Dendritic cell treated with granulocyte-macrophage colony-stimulating factor and Interleukin-4, amounts not matched to agents 40 ng/mL and 50 ng/mL, for 4 days (primary cell): ENCODE data around the gene MPHOSPH6.
"Not testable (repeated sequence)": the region's sequence is repeated elsewhere in the genome, so short reads cannot be mapped to it uniquely, and the experiment has no call there.

Experiments used
- H3K27ac Mint-ChIP-seq: one replicate; pipeline ENCODE4 v1.8.0; 2022; ENCODE audit warnings: mild to moderate bottlenecking, mixed read lengths
- H3K27me3 Mint-ChIP-seq: one replicate; pipeline ENCODE4 v1.8.0; 2022; ENCODE audit warnings: mild to moderate bottlenecking, mixed read lengths
- H3K36me3 Mint-ChIP-seq: one replicate; pipeline ENCODE4 v1.8.0; 2022; ENCODE audit warnings: low read depth, mixed read lengths
- H3K4me1 Mint-ChIP-seq: one replicate; pipeline ENCODE4 v1.8.0; 2022; ENCODE audit warnings: low read depth, mixed read lengths
- H3K4me3 Mint-ChIP-seq: one replicate; pipeline ENCODE4 v1.8.0; 2022; ENCODE audit warnings: mild to moderate bottlenecking, moderate library complexity, mixed read lengths
- H3K9me3 Mint-ChIP-seq: one replicate; pipeline ENCODE4 v1.8.0; 2022; ENCODE audit warnings: mixed read lengths
- intact Hi-C: fragments of 100-400 bp; cut with micrococcal nuclease; formaldehyde crosslinking; loops from one replicate; pipeline ENCODE4 v1.15.0; 2022

MPHOSPH6 gene

GRCh38 chr16:82129881-82130280, 40.1 kb downstream of the MPHOSPH6 start:
- Mint-ChIP-seq H3K27ac (no peak overlapping the region), H3K4me3 (no peak overlapping the region), H3K9me3 (no peaks in the 10 kb centered on the region), H3K27me3 (peaks cover 3% of the 10 kb centered on the region), H3K36me3 (no peaks in the 10 kb centered on the region), H3K4me1 (no peaks in the 10 kb centered on the region)
- intact Hi-C loops: no loop called here

GRCh38 chr16:82124651-82125050, 45.4 kb downstream of the MPHOSPH6 start:
- Mint-ChIP-seq H3K36me3 (no peaks in the 10 kb centered on the region), H3K27ac (no peak overlapping the region), H3K4me3 (no peak overlapping the region), H3K9me3 (no peaks in the 10 kb centered on the region), H3K27me3 (peaks cover 4% of the 10 kb centered on the region), H3K4me1 (no peaks in the 10 kb centered on the region)
- intact Hi-C loops: no loop called here

- Mint-ChIP-seq H3K4me1 (peaks cover under 1% of the 10 kb centered on the region), H3K27ac (no peak overlapping the region), H3K9me3 (no peaks in the 10 kb centered on the region), H3K36me3 (no peaks in the 10 kb centered on the region), H3K27me3 (peaks cover 2% of the 10 kb centered on the region), H3K4me3 (no peak overlapping the region)
- intact Hi-C loops: no loop called here
Observed at GRCh38 chr16:82119405-82119804, 50.6 kb downstream of the MPHOSPH6 start.

GRCh38 chr16:82118749-82119148, 51.3 kb downstream of the MPHOSPH6 start:
- no peaks in the 10 kb centered on the region for H3K9me3 Mint-ChIP-seq
- peaks cover 2% of the 10 kb centered on the region for H3K27me3 Mint-ChIP-seq
- H3K4me1 Mint-ChIP-seq: peaks cover 7% of the 10 kb centered on the region
- no peaks in the 10 kb centered on the region for H3K36me3 Mint-ChIP-seq
- intact Hi-C loops: no loop called here
- H3K4me3 Mint-ChIP-seq: no peak overlapping the region
- no peak overlapping the region for H3K27ac Mint-ChIP-seq

- no peak overlapping the region for H3K4me3 Mint-ChIP-seq
- no peaks in the 10 kb centered on the region for H3K36me3 Mint-ChIP-seq
- H3K9me3 Mint-ChIP-seq: no peaks in the 10 kb centered on the region
- no peak overlapping the region for H3K27ac Mint-ChIP-seq
- intact Hi-C loops: no loop called here
- peaks cover 2% of the 10 kb centered on the region for H3K27me3 Mint-ChIP-seq
- peaks cover 10% of the 10 kb centered on the region for H3K4me1 Mint-ChIP-seq
Observed at GRCh38 chr16:82116535-82116934, 53.5 kb downstream of the MPHOSPH6 start.

- no peak overlapping the region for H3K4me3 Mint-ChIP-seq
- intact Hi-C loops: no loop called here
- no peaks in the 10 kb centered on the region for H3K36me3 Mint-ChIP-seq
- H3K9me3 Mint-ChIP-seq: no peaks in the 10 kb centered on the region
- no peak overlapping the region for H3K27ac Mint-ChIP-seq
- H3K4me1 Mint-ChIP-seq: peaks cover 10% of the 10 kb centered on the region
- H3K27me3 Mint-ChIP-seq: peaks cover 7% of the 10 kb centered on the region
Observed at GRCh38 chr16:82113741-82114140, 56.3 kb downstream of the MPHOSPH6 start.

- no peak overlapping the region for H3K27ac Mint-ChIP-seq
Observed at GRCh38 chr16:82111944-82112343, 58.1 kb downstream of the MPHOSPH6 start.

GRCh38 chr16:82109266-82109665, 60.8 kb downstream of the MPHOSPH6 start:
- intact Hi-C loops, H3K9me3 Mint-ChIP-seq, H3K27ac Mint-ChIP-seq, H3K4me1 Mint-ChIP-seq, H3K4me3 Mint-ChIP-seq, H3K36me3 Mint-ChIP-seq: not testable (repeated sequence)
- H3K27me3 Mint-ChIP-seq: peaks cover 11% of the 10 kb centered on the region

More at GRCh38 chr16:82111944-82112343, 58.1 kb downstream of the MPHOSPH6 start:
- no peak overlapping the region for H3K4me3 Mint-ChIP-seq
- no peaks in the 10 kb centered on the region for H3K36me3 Mint-ChIP-seq
- H3K9me3 Mint-ChIP-seq: no peaks in the 10 kb centered on the region
- peaks cover 7% of the 10 kb centered on the region for H3K27me3 Mint-ChIP-seq
- intact Hi-C loops: no loop called here
- peaks cover 10% of the 10 kb centered on the region for H3K4me1 Mint-ChIP-seq

GRCh38 chr16:82108774-82109173, 61.2 kb downstream of the MPHOSPH6 start:
- Mint-ChIP-seq H3K4me1 (peaks cover 3% of the 10 kb centered on the region), H3K27me3 (peaks cover 11% of the 10 kb centered on the region), H3K27ac (no peak overlapping the region), H3K36me3 (no peaks in the 10 kb centered on the region), H3K9me3 (no peaks in the 10 kb centered on the region), H3K4me3 (no peak overlapping the region)
- intact Hi-C loops: no loop called here

GRCh38 chr16:82108100-82108499, 61.9 kb downstream of the MPHOSPH6 start:
- intact Hi-C loops: no loop called here
- H3K36me3 Mint-ChIP-seq: no peaks in the 10 kb centered on the region
- H3K27me3 Mint-ChIP-seq: peaks cover 11% of the 10 kb centered on the region
- no peak overlapping the region for H3K27ac Mint-ChIP-seq
- H3K9me3 Mint-ChIP-seq: no peaks in the 10 kb centered on the region
- H3K4me1 Mint-ChIP-seq: no peaks in the 10 kb centered on the region
- H3K4me3 Mint-ChIP-seq: no peak overlapping the region

- Mint-ChIP-seq H3K27ac (no peak overlapping the region), H3K36me3 (no peaks in the 10 kb centered on the region), H3K4me3 (no peak overlapping the region), H3K9me3 (no peaks in the 10 kb centered on the region), H3K4me1 (no peaks in the 10 kb centered on the region), H3K27me3 (peaks cover 11% of the 10 kb centered on the region)
- intact Hi-C loops: no loop called here
Observed at GRCh38 chr16:82105107-82105506, 64.9 kb downstream of the MPHOSPH6 start.
